HepG2 (cell line): ENCODE measurements around the gene ZNF30. TPM values are rescaled to one million over a fixed set of nuclear protein-coding genes. Genes with fewer than 3 reads are reported as not detected.
A peak's percentile ranks its signal among the peaks of the same experiment; 100 is the strongest.

Source experiments
- ARID5B ChIP-seq: IDR thresholded peaks from 2 replicates; pipeline ENCODE4 v1.4.0; 2020; ENCODE audit warnings: mild to moderate bottlenecking, missing genetic modification reagents
- CBX5 ChIP-seq: sonication (generic); formaldehyde crosslinking; IDR thresholded peaks from 2 replicates; pipeline ENCODE4 v1.4.0; 2020; ENCODE audit warnings: missing genetic modification reagents, borderline replicate concordance
- IRF2 ChIP-seq: IDR thresholded peaks from 2 replicates; pipeline ENCODE4 v1.6.1; 2018; ENCODE audit warnings: missing genetic modification reagents, missing compliant biosample characterization
- KIAA2018 ChIP-seq: sonication (generic); formaldehyde crosslinking; IDR thresholded peaks from 2 replicates; pipeline ENCODE4 v1.5.0; 2020; ENCODE audit warnings: mild to moderate bottlenecking, missing genetic modification reagents, borderline replicate concordance
- KLF15 ChIP-seq: sonication (generic); formaldehyde crosslinking; IDR thresholded peaks from 2 replicates; pipeline ENCODE4 v1.8.1; 2023; ENCODE audit warnings: borderline replicate concordance, mild to moderate bottlenecking, inconsistent platforms, missing genetic modification reagents, mixed read lengths
- PRDM15 ChIP-seq: sonication (generic); formaldehyde crosslinking; IDR thresholded peaks from 2 replicates; pipeline ENCODE4 v1.4.0; 2020; ENCODE audit warnings: missing genetic modification reagents
- ZFY ChIP-seq: sonication (generic); formaldehyde crosslinking; IDR thresholded peaks from 2 replicates; pipeline ENCODE4 v1.4.0; 2020; ENCODE audit warnings: missing genetic modification reagents
- ZGPAT ChIP-seq: IDR thresholded peaks from 2 replicates; pipeline ENCODE4 v1.6.1; 2016; ENCODE audit warnings: mild to moderate bottlenecking
- ZNF207 ChIP-seq: fragments of 450-650 bp; IDR thresholded peaks from 2 replicates; pipeline ENCODE4 v1.6.1; 2016; ENCODE audit warnings: antibody characterized with exemption, borderline replicate concordance
- ZNF430 ChIP-seq: sonication (generic); formaldehyde crosslinking; IDR thresholded peaks from 2 replicates; pipeline ENCODE4 v1.9.0; 2021; ENCODE audit warnings: mild to moderate bottlenecking, missing genetic modification reagents
- ZNF496 ChIP-seq: sonication (generic); formaldehyde crosslinking; IDR thresholded peaks from 2 replicates; pipeline ENCODE4 v1.8.1; 2023; ENCODE audit warnings: mild to moderate bottlenecking, moderate library complexity, missing genetic modification reagents; ENCODE audit not compliant: insufficient replicate concordance
- ZNF589 ChIP-seq: sonication (generic); formaldehyde crosslinking; conservative IDR thresholded peaks from 2 replicates; pipeline ENCODE4 v1.8.0; 2022; ENCODE audit warnings: mild to moderate bottlenecking, moderate library complexity, missing genetic modification reagents
- polyA plus RNA-seq, 8 experiments: library from polyadenylated mRNA; depleted of rRNA in 3 of 8; stranded (reverse) in 7 of 8; unstranded in 1 of 8; fragments of >200 nt; fragmentation: Illumina TruSeq in 4 of 8; extraction: Trizol in 4 of 8; gene quantifications; 2 replicates each; pipeline versions ENCODE4 v1.2.1 to v1.2.3, GENCODE V29; 2011 to 2016; ENCODE audit warnings: low read depth in 4 of 8, missing spikeins in 1 of 8, mixed read lengths in 1 of 8; ENCODE audit not compliant: insufficient read depth in 1 of 8
- total RNA-seq, 5 experiments: library from RNA; depleted of rRNA; stranded (reverse); fragments of >200 nt; fragmentation: Illumina TruSeq; extraction: Trizol; gene quantifications; 2 replicates each; pipeline ENCODE4 v1.2.3, GENCODE V29; 2016; ENCODE audit warnings: low read depth in 1 of 5

The ZNF30 gene
- total and polyA plus RNA-seq, 2 of the 13 experiments (the other 11 are each of a cell fraction or from before 2014, with no cell fraction given): 2.3 to 4.4 TPM

GRCh38 chr19:34881982-34882381 lies 44.7 kb upstream of the ZNF30 start (continued):
- peak; percentile 81 for TF ChIP-seq ARID5B (CRISPR knock-in tag)
- 0 out of 2 replicates have a peak, but pooled peaks have one; percentile 29 for TF ChIP-seq ZFY
- TF ChIP-seq ZNF589 (CRISPR knock-in tag): no peak
- TF ChIP-seq PRDM15 (CRISPR knock-in tag): no peak
- TF ChIP-seq CBX5 (CRISPR knock-in tag): no peak
- no peak for TF ChIP-seq KLF15
- no peak for TF ChIP-seq ZNF430
- TF ChIP-seq ZNF207: no peak
- no peak for TF ChIP-seq ZNF496 (CRISPR knock-in tag)
- no peak for TF ChIP-seq KIAA2018
- no peak for TF ChIP-seq IRF2 (CRISPR knock-in tag)
- peak; percentile 40; the same call in 1 of the 2 replicates for TF ChIP-seq ZGPAT (CRISPR knock-in tag)
